ENCODE data around the gene TUBGCP6.

Gene TUBGCP6

GRCh38 chr22:50285568-50286229 is 40.9 kb upstream of the TUBGCP6 start:
- Histone ChIP-seq H3K9me3 (ENCODE audit: control insufficient read depth, low read length) (no peaks in the 10 kb centered on the region), H3K27me3 (replicated peaks; ENCODE audit: control insufficient read depth, insufficient read depth, low read length) (no peaks in the 10 kb centered on the region), H3K4me1 (ENCODE audit: control insufficient read depth, insufficient read depth, low read length) (no peaks in the 10 kb centered on the region), H3K36me3 (ENCODE audit: control insufficient read depth, insufficient read depth, low read length, severe bottlenecking) (peaks cover 74% of the 10 kb centered on the region), H3K4me3 (ENCODE audit: low read length) (no peak overlapping the region), H3K9ac (ENCODE audit: low read length) (no peak overlapping the region)
- DNase-seq (ENCODE audit: low read depth) = no peak

GRCh38 chr22:50284479-50284878 is 39.7 kb upstream of the TUBGCP6 start:
- H3K9ac ChIP-seq (ENCODE audit: low read length) = no peak overlapping the region
- no peaks in the 10 kb centered on the region for H3K27me3 ChIP-seq (replicated peaks; ENCODE audit: control insufficient read depth, insufficient read depth, low read length)
- no peak overlapping the region for H3K4me3 ChIP-seq (ENCODE audit: low read length)
- H3K36me3 ChIP-seq (ENCODE audit: control insufficient read depth, insufficient read depth, low read length, severe bottlenecking) = peaks cover 76% of the 10 kb centered on the region
- H3K4me1 ChIP-seq (ENCODE audit: control insufficient read depth, insufficient read depth, low read length) = no peaks in the 10 kb centered on the region
- DNase-seq (ENCODE audit: low read depth) = no peak
- H3K9me3 ChIP-seq (ENCODE audit: control insufficient read depth, low read length) = no peaks in the 10 kb centered on the region

GRCh38 chr22:50283821-50284220 is 39.0 kb upstream of the TUBGCP6 start:
- no peak for DNase-seq (ENCODE audit: low read depth)
- H3K36me3 ChIP-seq (ENCODE audit: control insufficient read depth, insufficient read depth, low read length, severe bottlenecking) = peaks cover 76% of the 10 kb centered on the region
- H3K9ac ChIP-seq (ENCODE audit: low read length) = no peak overlapping the region
- H3K27me3 ChIP-seq (replicated peaks; ENCODE audit: control insufficient read depth, insufficient read depth, low read length) = no peaks in the 10 kb centered on the region
- H3K4me3 ChIP-seq (ENCODE audit: low read length) = no peak overlapping the region
- no peaks in the 10 kb centered on the region for H3K9me3 ChIP-seq (ENCODE audit: control insufficient read depth, low read length)
- H3K4me1 ChIP-seq (ENCODE audit: control insufficient read depth, insufficient read depth, low read length) = no peaks in the 10 kb centered on the region

- Histone ChIP-seq H3K4me1 (ENCODE audit: control insufficient read depth, insufficient read depth, low read length) (no peaks in the 10 kb centered on the region), H3K9me3 (ENCODE audit: control insufficient read depth, low read length) (no peaks in the 10 kb centered on the region), H3K4me3 (ENCODE audit: low read length) (no peak overlapping the region), H3K9ac (ENCODE audit: low read length) (no peak overlapping the region), H3K27me3 (replicated peaks; ENCODE audit: control insufficient read depth, insufficient read depth, low read length) (no peaks in the 10 kb centered on the region), H3K36me3 (ENCODE audit: control insufficient read depth, insufficient read depth, low read length, severe bottlenecking) (peaks cover 76% of the 10 kb centered on the region)
- peak; percentile 53 for DNase-seq (ENCODE audit: low read depth)
Observed at GRCh38 chr22:50282361-50283155, 37.7 kb upstream of the TUBGCP6 start.

- Histone ChIP-seq H3K4me3 (ENCODE audit: low read length) (no peak overlapping the region), H3K9me3 (ENCODE audit: control insufficient read depth, low read length) (no peaks in the 10 kb centered on the region), H3K36me3 (ENCODE audit: control insufficient read depth, insufficient read depth, low read length, severe bottlenecking) (peaks cover 78% of the 10 kb centered on the region), H3K27me3 (replicated peaks; ENCODE audit: control insufficient read depth, insufficient read depth, low read length) (no peaks in the 10 kb centered on the region), H3K4me1 (ENCODE audit: control insufficient read depth, insufficient read depth, low read length) (no peaks in the 10 kb centered on the region), H3K9ac (ENCODE audit: low read length) (no peak overlapping the region)
- no peak for DNase-seq (ENCODE audit: low read depth)
Observed at GRCh38 chr22:50281957-50282356, 37.1 kb upstream of the TUBGCP6 start.

GRCh38 chr22:50281384-50281760 is 36.5 kb upstream of the TUBGCP6 start:
- H3K36me3 ChIP-seq (ENCODE audit: control insufficient read depth, insufficient read depth, low read length, severe bottlenecking) = peaks cover 79% of the 10 kb centered on the region
- H3K9me3 ChIP-seq (ENCODE audit: control insufficient read depth, low read length) = no peaks in the 10 kb centered on the region
- no peaks in the 10 kb centered on the region for H3K27me3 ChIP-seq (replicated peaks; ENCODE audit: control insufficient read depth, insufficient read depth, low read length)
- no peak for DNase-seq (ENCODE audit: low read depth)
- H3K4me3 ChIP-seq (ENCODE audit: low read length) = no peak overlapping the region
- no peak overlapping the region for H3K9ac ChIP-seq (ENCODE audit: low read length)
- no peaks in the 10 kb centered on the region for H3K4me1 ChIP-seq (ENCODE audit: control insufficient read depth, insufficient read depth, low read length)

- Histone ChIP-seq H3K27me3 (replicated peaks; ENCODE audit: control insufficient read depth, insufficient read depth, low read length) (no peaks in the 10 kb centered on the region), H3K4me1 (ENCODE audit: control insufficient read depth, insufficient read depth, low read length) (no peaks in the 10 kb centered on the region), H3K4me3 (ENCODE audit: low read length) (no peak overlapping the region), H3K9me3 (ENCODE audit: control insufficient read depth, low read length) (no peaks in the 10 kb centered on the region), H3K36me3 (ENCODE audit: control insufficient read depth, insufficient read depth, low read length, severe bottlenecking) (peaks cover 76% of the 10 kb centered on the region), H3K9ac (ENCODE audit: low read length) (no peak overlapping the region)
- no peak for DNase-seq (ENCODE audit: low read depth)
Observed at GRCh38 chr22:50280708-50281383, 36.0 kb upstream of the TUBGCP6 start.

- Histone ChIP-seq H3K36me3 (ENCODE audit: control insufficient read depth, insufficient read depth, low read length, severe bottlenecking) (peaks cover 80% of the 10 kb centered on the region), H3K27me3 (replicated peaks; ENCODE audit: control insufficient read depth, insufficient read depth, low read length) (no peaks in the 10 kb centered on the region), H3K4me3 (ENCODE audit: low read length) (no peak overlapping the region)
Observed at GRCh38 chr22:50280022-50280707, 35.3 kb upstream of the TUBGCP6 start.

GRCh38 chr22:50278956-50279619 is 34.3 kb upstream of the TUBGCP6 start:
- Histone ChIP-seq H3K9me3 (ENCODE audit: control insufficient read depth, low read length) (no peaks in the 10 kb centered on the region), H3K27me3 (replicated peaks; ENCODE audit: control insufficient read depth, insufficient read depth, low read length) (no peaks in the 10 kb centered on the region), H3K4me1 (ENCODE audit: control insufficient read depth, insufficient read depth, low read length) (no peaks in the 10 kb centered on the region), H3K36me3 (ENCODE audit: control insufficient read depth, insufficient read depth, low read length, severe bottlenecking) (peaks cover 82% of the 10 kb centered on the region), H3K4me3 (ENCODE audit: low read length) (no peak overlapping the region), H3K9ac (ENCODE audit: low read length) (no peak overlapping the region)
- no peak for DNase-seq (ENCODE audit: low read depth)

More at GRCh38 chr22:50280022-50280707, 35.3 kb upstream of the TUBGCP6 start:
- no peak overlapping the region for H3K9ac ChIP-seq (ENCODE audit: low read length)
- H3K4me1 ChIP-seq (ENCODE audit: control insufficient read depth, insufficient read depth, low read length) = no peaks in the 10 kb centered on the region
- DNase-seq (ENCODE audit: low read depth) = no peak
- no peaks in the 10 kb centered on the region for H3K9me3 ChIP-seq (ENCODE audit: control insufficient read depth, low read length)

GRCh38 chr22:50278461-50278860 is 33.6 kb upstream of the TUBGCP6 start:
- no peaks in the 10 kb centered on the region for H3K9me3 ChIP-seq (ENCODE audit: control insufficient read depth, low read length)
- H3K36me3 ChIP-seq (ENCODE audit: control insufficient read depth, insufficient read depth, low read length, severe bottlenecking) = peaks cover 82% of the 10 kb centered on the region
- no peaks in the 10 kb centered on the region for H3K27me3 ChIP-seq (replicated peaks; ENCODE audit: control insufficient read depth, insufficient read depth, low read length)
- H3K4me3 ChIP-seq (ENCODE audit: low read length) = no peak overlapping the region
- no peak overlapping the region for H3K9ac ChIP-seq (ENCODE audit: low read length)
- DNase-seq (ENCODE audit: low read depth) = no peak
- no peaks in the 10 kb centered on the region for H3K4me1 ChIP-seq (ENCODE audit: control insufficient read depth, insufficient read depth, low read length)

Data from adipocyte (in vitro differentiated cells).